Activated naive CD4-positive, alpha-beta T cell treated with anti-CD3 and anti-CD28 coated beads, Interleukin-2, amount 50 U/mL, for 24 hours (primary cell): ENCODE data around the gene NOXA1.
"Not testable (repeated sequence)": the region's sequence is repeated elsewhere in the genome, so short reads cannot be mapped to it uniquely, and the experiment has no call there.

Experiments used
- H3K27ac Mint-ChIP-seq: one replicate; pipeline ENCODE4 v1.8.0; 2021; ENCODE audit warnings: mild to moderate bottlenecking, mixed read lengths
- H3K27me3 Mint-ChIP-seq: one replicate; pipeline ENCODE4 v1.8.0; 2021; ENCODE audit warnings: mixed read lengths
- H3K36me3 Mint-ChIP-seq: one replicate; pipeline ENCODE4 v1.8.0; 2021; ENCODE audit warnings: mixed read lengths
- H3K4me1 Mint-ChIP-seq: one replicate; pipeline ENCODE4 v1.8.0; 2021; ENCODE audit warnings: mixed read lengths
- H3K4me3 Mint-ChIP-seq: one replicate; pipeline ENCODE4 v1.8.0; 2021; ENCODE audit warnings: mild to moderate bottlenecking, mixed read lengths
- H3K9me3 Mint-ChIP-seq: one replicate; pipeline ENCODE4 v1.8.0; 2021; ENCODE audit warnings: mixed read lengths

The NOXA1 gene

GRCh38 chr9:137449081-137449844, 26.1 kb downstream of the NOXA1 start:
- Mint-ChIP-seq H3K27me3 (no peaks in the 10 kb centered on the region), H3K4me3 (no peak overlapping the region), H3K4me1 (peaks cover 30% of the 10 kb centered on the region), H3K36me3 (peaks cover 2% of the 10 kb centered on the region), H3K9me3 (no peaks in the 10 kb centered on the region), H3K27ac (peak overlapping the region; percentile 21)

- no peak overlapping the region for H3K4me3 Mint-ChIP-seq
- no peaks in the 10 kb centered on the region for H3K9me3 Mint-ChIP-seq
- peaks cover 2% of the 10 kb centered on the region for H3K36me3 Mint-ChIP-seq
- H3K27me3 Mint-ChIP-seq = no peaks in the 10 kb centered on the region
- H3K27ac Mint-ChIP-seq = no peak overlapping the region
- H3K4me1 Mint-ChIP-seq = peaks cover 34% of the 10 kb centered on the region
Observed at GRCh38 chr9:137449931-137450538, 26.8 kb downstream of the NOXA1 start.

- H3K4me1 Mint-ChIP-seq = peaks cover 30% of the 10 kb centered on the region
Observed at GRCh38 chr9:137450539-137451222, 27.5 kb downstream of the NOXA1 start.

GRCh38 chr9:137451264-137452005, 28.2 kb downstream of the NOXA1 start:
- not testable (repeated sequence) for H3K27me3 Mint-ChIP-seq, H3K27ac Mint-ChIP-seq, H3K4me3 Mint-ChIP-seq, H3K36me3 Mint-ChIP-seq, H3K9me3 Mint-ChIP-seq
- H3K4me1 Mint-ChIP-seq = peaks cover 37% of the 10 kb centered on the region

More at GRCh38 chr9:137450539-137451222, 27.5 kb downstream of the NOXA1 start:
- H3K36me3 Mint-ChIP-seq, H3K4me3 Mint-ChIP-seq, H3K27ac Mint-ChIP-seq, H3K27me3 Mint-ChIP-seq, H3K9me3 Mint-ChIP-seq: not testable (repeated sequence)

GRCh38 chr9:137452006-137452760, 29.0 kb downstream of the NOXA1 start:
- Mint-ChIP-seq H3K36me3 (peaks cover 5% of the 10 kb centered on the region), H3K9me3 (no peaks in the 10 kb centered on the region), H3K27me3 (no peaks in the 10 kb centered on the region), H3K4me1 (peaks cover 38% of the 10 kb centered on the region), H3K27ac (no peak overlapping the region), H3K4me3 (peak overlapping the region; percentile 33)

- H3K36me3 Mint-ChIP-seq = peaks cover 5% of the 10 kb centered on the region
- no peaks in the 10 kb centered on the region for H3K9me3 Mint-ChIP-seq
- peaks cover 36% of the 10 kb centered on the region for H3K4me1 Mint-ChIP-seq
- H3K27ac Mint-ChIP-seq = no peak overlapping the region
- H3K4me3 Mint-ChIP-seq = no peak overlapping the region
- no peaks in the 10 kb centered on the region for H3K27me3 Mint-ChIP-seq
Observed at GRCh38 chr9:137452761-137453642, 29.8 kb downstream of the NOXA1 start.

- H3K27ac Mint-ChIP-seq = no peak overlapping the region
- peak overlapping the region; percentile 36 for H3K4me3 Mint-ChIP-seq
- H3K27me3 Mint-ChIP-seq = no peaks in the 10 kb centered on the region
- H3K36me3 Mint-ChIP-seq = peaks cover 5% of the 10 kb centered on the region
- no peaks in the 10 kb centered on the region for H3K9me3 Mint-ChIP-seq
- peaks cover 36% of the 10 kb centered on the region for H3K4me1 Mint-ChIP-seq
Observed at GRCh38 chr9:137453643-137454081, 30.5 kb downstream of the NOXA1 start.

- H3K27me3 Mint-ChIP-seq = no peaks in the 10 kb centered on the region
- peaks cover 36% of the 10 kb centered on the region for H3K4me1 Mint-ChIP-seq
- peak overlapping the region; percentile 51 for H3K4me3 Mint-ChIP-seq
- H3K27ac Mint-ChIP-seq = no peak overlapping the region
- peaks cover 5% of the 10 kb centered on the region for H3K36me3 Mint-ChIP-seq
- no peaks in the 10 kb centered on the region for H3K9me3 Mint-ChIP-seq
Observed at GRCh38 chr9:137454145-137454596, 31.0 kb downstream of the NOXA1 start.

- no peaks in the 10 kb centered on the region for H3K27me3 Mint-ChIP-seq
- H3K27ac Mint-ChIP-seq = no peak overlapping the region
- H3K4me1 Mint-ChIP-seq = peaks cover 39% of the 10 kb centered on the region
- peak overlapping the region; percentile 51 for H3K4me3 Mint-ChIP-seq
- peaks cover 5% of the 10 kb centered on the region for H3K36me3 Mint-ChIP-seq
- H3K9me3 Mint-ChIP-seq = no peaks in the 10 kb centered on the region
Observed at GRCh38 chr9:137454597-137455358, 31.6 kb downstream of the NOXA1 start.

- H3K36me3 Mint-ChIP-seq = peaks cover 5% of the 10 kb centered on the region
- H3K27me3 Mint-ChIP-seq = no peaks in the 10 kb centered on the region
- H3K27ac Mint-ChIP-seq = no peak overlapping the region
- H3K4me3 Mint-ChIP-seq = peak overlapping the region; percentile 38
- H3K4me1 Mint-ChIP-seq = peaks cover 37% of the 10 kb centered on the region
- no peaks in the 10 kb centered on the region for H3K9me3 Mint-ChIP-seq
Observed at GRCh38 chr9:137455359-137455991, 32.3 kb downstream of the NOXA1 start.

- peaks cover 5% of the 10 kb centered on the region for H3K36me3 Mint-ChIP-seq
- H3K4me1 Mint-ChIP-seq = peaks cover 42% of the 10 kb centered on the region
- no peaks in the 10 kb centered on the region for H3K27me3 Mint-ChIP-seq
- H3K27ac Mint-ChIP-seq = no peak overlapping the region
- peak overlapping the region; percentile 38 for H3K4me3 Mint-ChIP-seq
- no peaks in the 10 kb centered on the region for H3K9me3 Mint-ChIP-seq
Observed at GRCh38 chr9:137456061-137456863, 33.1 kb downstream of the NOXA1 start.

GRCh38 chr9:137456864-137457405, 33.7 kb downstream of the NOXA1 start:
- Mint-ChIP-seq H3K4me3 (peak overlapping the region; percentile 36), H3K27ac (no peak overlapping the region), H3K27me3 (no peaks in the 10 kb centered on the region), H3K36me3 (peaks cover 5% of the 10 kb centered on the region), H3K4me1 (peaks cover 42% of the 10 kb centered on the region), H3K9me3 (no peaks in the 10 kb centered on the region)
